Measurements from ENCODE around the gene ABCC3. TPM values are rescaled to one million over a fixed set of nuclear protein-coding genes. Genes with fewer than 3 reads are reported as not detected.

Gene ABCC3
- total RNA-seq, result 10 to 100 TPM; 25.8 to 47.5 (median 35.2) TPM

GRCh38 chr17:50634224-50634914, at the start of gene ABCC3:
Gene ABCC3 (plus strand): TSS chr17:50634881. CDS start chr17:50634937, 56 bp downstream.
- peak in 1 of 2 donors; percentile 91 for DNase-seq (ENCODE audit: low spot score in 2 of 2)
- 19 to 22% methylated on average over 24 of the region's 48 CpGs for WGBS, 2 donors
- intact Hi-C loops (cut with DNase I; ENCODE audit: low total_unique reads), result loop anchor here (5.0 kb wide), 1 partner anchor 48 kb away; no protein-coding TSS in a partner anchor
- peak within 1 kb of the TSS; percentile 58 for H3K4me3 ChIP-seq (ENCODE audit: low read depth, poor library complexity, severe bottlenecking)
- no peak for TF ChIP-seq CTCF (IDR thresholded peaks at IDR 0.05)
- no peak for TF ChIP-seq POLR2A (IDR thresholded peaks at IDR 0.05)

GRCh38 chr17:50585346-50585745, 49.3 kb upstream of the ABCC3 start:
- H3K4me3 ChIP-seq (ENCODE audit: low read depth, poor library complexity, severe bottlenecking), result no peak overlapping the region
- WGBS, 2 donors, result 78 to 88% methylated on average over 4 of the region's 4 CpGs
- intact Hi-C loops (cut with DNase I; ENCODE audit: low total_unique reads), result no loop called here
- DNase-seq (ENCODE audit: low spot score in 2 of 2), result no peak
- TF ChIP-seq POLR2A (IDR thresholded peaks at IDR 0.05) (no peak), CTCF (IDR thresholded peaks at IDR 0.05) (no peak)

GRCh38 chr17:50585891-50586290, 48.8 kb upstream of the ABCC3 start:
- DNase-seq (ENCODE audit: low spot score in 2 of 2), result no peak
- intact Hi-C loops (cut with DNase I; ENCODE audit: low total_unique reads), result no loop called here
- no peak overlapping the region for H3K4me3 ChIP-seq (ENCODE audit: low read depth, poor library complexity, severe bottlenecking)
- WGBS, 2 donors, result 76 to 79% methylated on average over 7 to 8 of the region's 8 CpGs
- no peak for TF ChIP-seq CTCF (IDR thresholded peaks at IDR 0.05)

GRCh38 chr17:50586421-50587247, 48.0 kb upstream of the ABCC3 start:
- 85 to 91% methylated on average over 9 of the region's 9 CpGs for WGBS, 2 donors
- no peak for DNase-seq (ENCODE audit: low spot score in 2 of 2)
- intact Hi-C loops (cut with DNase I; ENCODE audit: low total_unique reads), result no loop called here
- TF ChIP-seq POLR2A (IDR thresholded peaks at IDR 0.05), result no peak
- TF ChIP-seq CTCF (IDR thresholded peaks at IDR 0.05), result no peak
- H3K4me3 ChIP-seq (ENCODE audit: low read depth, poor library complexity, severe bottlenecking), result no peak overlapping the region

GRCh38 chr17:50587571-50587970, 47.1 kb upstream of the ABCC3 start:
- intact Hi-C loops (cut with DNase I; ENCODE audit: low total_unique reads), result no loop called here
- no peak for DNase-seq (ENCODE audit: low spot score in 2 of 2)
- WGBS, 2 donors, result 75 to 84% methylated on average over 9 of the region's 9 CpGs
- no peak overlapping the region for H3K4me3 ChIP-seq (ENCODE audit: low read depth, poor library complexity, severe bottlenecking)
- TF ChIP-seq POLR2A (IDR thresholded peaks at IDR 0.05) (no peak), CTCF (IDR thresholded peaks at IDR 0.05) (no peak)

Data from lower leg skin (tissue), 4 donors.